Immature natural killer cell (primary cell): ENCODE results near the gene GRAMD1B. TPM values are rescaled to one million over a fixed set of nuclear protein-coding genes. Genes with fewer than 3 reads are reported as not detected.

Experiments
- DNase-seq, 3 donors: peaks; one replicate each; pipeline ENCODE4 v3.0.0; 2022; ENCODE audit warnings: mixed read lengths in 1 of 3
- H3K27ac Mint-ChIP-seq, 6 donors: one replicate each; pipeline ENCODE4 v1.8.0; 2020; ENCODE audit warnings: mixed read lengths in 6 of 6, mild to moderate bottlenecking in 5 of 6, inconsistent platforms in 4 of 6, moderate library complexity in 3 of 6
- H3K27me3 Mint-ChIP-seq, 3 donors: one replicate each; pipeline ENCODE4 v1.8.0; 2020 to 2021; ENCODE audit warnings: low read depth in 3 of 3, mild to moderate bottlenecking in 3 of 3, mixed read lengths in 3 of 3, moderate library complexity in 3 of 3, inconsistent platforms in 1 of 3
- H3K36me3 Mint-ChIP-seq, 3 donors: one replicate each; pipeline ENCODE4 v1.8.0; 2020; ENCODE audit warnings: mixed read lengths in 3 of 3, inconsistent platforms in 2 of 3, mild to moderate bottlenecking in 2 of 3
- H3K4me1 Mint-ChIP-seq, 2 donors: one replicate each; pipeline ENCODE4 v1.8.0; 2020; ENCODE audit warnings: inconsistent platforms in 2 of 2, mild to moderate bottlenecking in 2 of 2, mixed read lengths in 2 of 2, moderate library complexity in 1 of 2
- H3K4me3 Mint-ChIP-seq, 5 donors: one replicate each; pipeline ENCODE4 v1.8.0; 2020; ENCODE audit warnings: mild to moderate bottlenecking in 5 of 5, mixed read lengths in 5 of 5, inconsistent platforms in 3 of 5, moderate library complexity in 3 of 5
- H3K9me3 Mint-ChIP-seq, 6 donors: one replicate each; pipeline ENCODE4 v1.8.0; 2020; ENCODE audit warnings: mild to moderate bottlenecking in 6 of 6, mixed read lengths in 6 of 6, inconsistent platforms in 4 of 6, moderate library complexity in 3 of 6
- polyA plus RNA-seq, 3 donors: library from polyadenylated mRNA; unstranded; fragments of 300-500 nt; fragmentation: Illumina TruSeq; gene quantifications; one replicate each; pipeline ENCODE4 v1.2.3, GENCODE V29; 2021

GRAMD1B gene
- polyA plus RNA-seq, 3 donors from 2014 or later = 0.78 to 3.4 (median 1.5) TPM

GRCh38 chr11:123404676-123405075 is 25.4 kb upstream of the GRAMD1B start:
- Mint-ChIP-seq H3K4me3 (no peak overlapping the region), H3K27ac (peak overlapping the region in 2 of 6 donors; percentile 11 to 55), H3K27me3 (peaks cover 0 to 2% (median 2%) of the 10 kb centered on the region in 3 donors), H3K36me3 (no peaks in the 10 kb centered on the region), H3K4me1 (peaks cover 14 to 26% of the 10 kb centered on the region in 2 donors), H3K9me3 (no peaks in the 10 kb centered on the region)
- no peak for DNase-seq

- Mint-ChIP-seq H3K4me1 (peaks cover 14 to 26% of the 10 kb centered on the region in 2 donors), H3K27me3 (peaks cover 0 to 2% (median 2%) of the 10 kb centered on the region in 3 donors), H3K9me3 (no peaks in the 10 kb centered on the region), H3K4me3 (no peak overlapping the region), H3K36me3 (no peaks in the 10 kb centered on the region), H3K27ac (peak overlapping the region in 2 of 6 donors; percentile 11 to 55)
- peak in 1 of 3 donors; percentile 8 for DNase-seq
These were observed 24.9 kb upstream of the GRAMD1B start for GRCh38 chr11:123405123-123405592.

GRCh38 chr11:123406441-123407129 is 23.5 kb upstream of the GRAMD1B start:
- H3K27me3 Mint-ChIP-seq = peaks cover 0 to 2% (median 0%) of the 10 kb centered on the region in 3 donors
- H3K27ac Mint-ChIP-seq = no peak overlapping the region
- DNase-seq = no peak
- no peaks in the 10 kb centered on the region for H3K9me3 Mint-ChIP-seq
- peak overlapping the region in 2 of 5 donors; percentile 14 to 45 for H3K4me3 Mint-ChIP-seq
- no peaks in the 10 kb centered on the region for H3K36me3 Mint-ChIP-seq
- peaks cover 14 to 26% of the 10 kb centered on the region in 2 donors for H3K4me1 Mint-ChIP-seq

GRCh38 chr11:123407130-123407995 is 22.7 kb upstream of the GRAMD1B start:
- no peak overlapping the region for H3K27ac Mint-ChIP-seq
- peak; percentile 34 to 60 (median 49) for DNase-seq
- H3K36me3 Mint-ChIP-seq = no peaks in the 10 kb centered on the region
- H3K4me1 Mint-ChIP-seq = peaks cover 14 to 26% of the 10 kb centered on the region in 2 donors
- H3K4me3 Mint-ChIP-seq = peak overlapping the region in 4 of 5 donors; percentile 10 to 67 (median 36)
- no peaks in the 10 kb centered on the region for H3K9me3 Mint-ChIP-seq
- H3K27me3 Mint-ChIP-seq = peaks cover 0 to 2% (median 0%) of the 10 kb centered on the region in 3 donors

GRCh38 chr11:123407996-123408597 is 22.0 kb upstream of the GRAMD1B start:
- Mint-ChIP-seq H3K27ac (no peak overlapping the region), H3K4me3 (no peak overlapping the region), H3K27me3 (peaks cover 0 to 2% (median 1%) of the 10 kb centered on the region in 3 donors), H3K9me3 (no peaks in the 10 kb centered on the region), H3K4me1 (peaks cover 14 to 26% of the 10 kb centered on the region in 2 donors), H3K36me3 (no peaks in the 10 kb centered on the region)
- DNase-seq = no peak

- Mint-ChIP-seq H3K4me3 (no peak overlapping the region), H3K27me3 (peaks cover 0 to 2% (median 2%) of the 10 kb centered on the region in 3 donors), H3K36me3 (no peaks in the 10 kb centered on the region), H3K9me3 (no peaks in the 10 kb centered on the region), H3K4me1 (peaks cover 14 to 26% of the 10 kb centered on the region in 2 donors), H3K27ac (no peak overlapping the region)
- no peak for DNase-seq
These were observed 21.2 kb upstream of the GRAMD1B start for GRCh38 chr11:123408619-123409455.

- peak overlapping the region in 1 of 6 donors; percentile 48 for H3K27ac Mint-ChIP-seq
- no peaks in the 10 kb centered on the region for H3K9me3 Mint-ChIP-seq
- H3K36me3 Mint-ChIP-seq = no peaks in the 10 kb centered on the region
- H3K4me1 Mint-ChIP-seq = peaks cover 12 to 25% of the 10 kb centered on the region in 2 donors
- DNase-seq = no peak
- H3K27me3 Mint-ChIP-seq = peaks cover 0 to 2% (median 2%) of the 10 kb centered on the region in 3 donors
- no peak overlapping the region for H3K4me3 Mint-ChIP-seq
These were observed 20.4 kb upstream of the GRAMD1B start for GRCh38 chr11:123409456-123410217.

GRCh38 chr11:123410218-123410549 is 19.9 kb upstream of the GRAMD1B start:
- no peak overlapping the region for H3K4me3 Mint-ChIP-seq

GRCh38 chr11:123413636-123414035 is 16.4 kb upstream of the GRAMD1B start:
- no peaks in the 10 kb centered on the region for H3K9me3 Mint-ChIP-seq
- DNase-seq = no peak
- no peaks in the 10 kb centered on the region for H3K36me3 Mint-ChIP-seq
- H3K4me1 Mint-ChIP-seq = no peaks in the 10 kb centered on the region
- no peak overlapping the region for H3K27ac Mint-ChIP-seq
- H3K4me3 Mint-ChIP-seq = no peak overlapping the region
- peaks cover 2% of the 10 kb centered on the region in 3 donors for H3K27me3 Mint-ChIP-seq

More at GRCh38 chr11:123410218-123410549, 19.9 kb upstream of the GRAMD1B start:
- Mint-ChIP-seq H3K36me3 (no peaks in the 10 kb centered on the region), H3K27me3 (peaks cover 0 to 2% (median 2%) of the 10 kb centered on the region in 3 donors), H3K27ac (peak overlapping the region in 1 of 6 donors; percentile 48), H3K4me1 (peaks cover 7 to 20% of the 10 kb centered on the region in 2 donors), H3K9me3 (no peaks in the 10 kb centered on the region)
- no peak for DNase-seq

GRCh38 chr11:123416566-123416965 is 13.5 kb upstream of the GRAMD1B start:
- H3K27ac Mint-ChIP-seq = no peak overlapping the region
- DNase-seq = no peak
- no peaks in the 10 kb centered on the region for H3K36me3 Mint-ChIP-seq
- H3K4me1 Mint-ChIP-seq = no peaks in the 10 kb centered on the region
- peaks cover 0 to 4% (median 2%) of the 10 kb centered on the region in 3 donors for H3K27me3 Mint-ChIP-seq
- no peak overlapping the region for H3K4me3 Mint-ChIP-seq
- no peaks in the 10 kb centered on the region for H3K9me3 Mint-ChIP-seq

- no peak for DNase-seq
- Mint-ChIP-seq H3K9me3 (peaks cover 0 to 1% (median 0%) of the 10 kb centered on the region in 6 donors), H3K27ac (no peak overlapping the region), H3K27me3 (peaks cover 0 to 7% (median 0%) of the 10 kb centered on the region in 3 donors), H3K36me3 (no peaks in the 10 kb centered on the region), H3K4me3 (no peak overlapping the region), H3K4me1 (no peaks in the 10 kb centered on the region)
These were observed 11.5 kb upstream of the GRAMD1B start for GRCh38 chr11:123418351-123419114.
